Hair follicle dermal papilla cell (primary cell): ENCODE results near the gene B4GALT1. TPM values are rescaled to one million over a fixed set of nuclear protein-coding genes. Genes with fewer than 3 reads are reported as not detected.

Experiments
- small RNA-seq: library from RNA; depleted of rRNA; stranded (forward); fragments of <200 nt; gene quantifications from one replicate; pipeline ENCODE3, GENCODE V24; 2012
- total RNA-seq: library from RNA; depleted of rRNA; stranded (reverse); fragments of >200 nt; gene quantifications from 2 replicates; pipeline ENCODE4 v1.2.3, GENCODE V29; 2012

Gene B4GALT1
- total RNA-seq, result 95.8 and 98.5 TPM in 2 replicates

GRCh38 chr9:33167084-33167971 is at the start of gene B4GALT1:
Gene B4GALT1 (minus strand): TSS chr9:33167336. CDS start chr9:33167169, 167 bp downstream.

GRCh38 chr9:33076046-33077004 is 90.8 kb downstream of the B4GALT1 start, which contains the start of gene SMU1:
Gene SMU1 (minus strand): TSS chr9:33076674. CDS start chr9:33076608, 66 bp downstream.

Small RNA genes within 50 kb of the gene (small RNA-seq; reads per million reads assigned to genes)
- not detected for gene RNU4ATAC15P

Other genes starting within 250 kb of the B4GALT1 start
- 24.2 and 30.4 TPM in 2 replicates for gene APTX, start 165.7 kb downstream of the B4GALT1 start, total RNA-seq
- gene DNAJA1, start 142.1 kb downstream of the B4GALT1 start, total RNA-seq, result 64.4 and 67.5 TPM in 2 replicates
- gene SMU1, start 90.7 kb downstream of the B4GALT1 start, total RNA-seq, result 29.3 and 30.3 TPM in 2 replicates
- gene SPINK4, start 72.8 kb upstream of the B4GALT1 start, total RNA-seq, result not detected in 2 replicates
- gene BAG1, start 97.4 kb upstream of the B4GALT1 start, total RNA-seq, result 21.9 and 25.0 TPM in 2 replicates
- 45.6 and 55.6 TPM in 2 replicates for gene CHMP5, start 97.7 kb upstream of the B4GALT1 start, total RNA-seq
- gene NFX1, start 123.2 kb upstream of the B4GALT1 start, total RNA-seq, result 38.3 and 40.3 TPM in 2 replicates
- gene AQP7, start 235.2 kb upstream of the B4GALT1 start, total RNA-seq, result not detected in 2 replicates